PC-3 (cell line): ENCODE data around the gene CAVIN1. TPM values are rescaled to one million over a fixed set of nuclear protein-coding genes. Genes with fewer than 3 reads are reported as not detected.

Experiments
- ATAC-seq: fragments of 200-7000 bp; cut with Tn5 transposase; 2 replicates; pipeline ENCODE4 v1.9.1; 2020; ENCODE audit warnings: mild to moderate bottlenecking, moderate library complexity
- BruUV-seq: library from RNA; stranded (reverse); fragments of 400-500 nt; replicated peaks from 2 replicates; lab custom pipeline; 2021; lab: Mats Ljungman, UMichigan
- CTCF ChIA-PET: fragments of 300-600 bp; sonication (Branson Sonifier 250); formaldehyde crosslinking; loops from one replicate; lab custom pipeline; 2022; ENCODE audit warnings: antibody characterized with exemption; lab: Charles Lee
- POLR2A ChIA-PET: fragments of 300-600 bp; sonication (Branson Sonifier 250); formaldehyde crosslinking; loops from one replicate; lab custom pipeline; 2022; ENCODE audit warnings: antibody characterized with exemption; ENCODE audit not compliant: unreplicated experiment; lab: Charles Lee
- DNase-seq: peaks from one replicate; pipeline ENCODE4 v3.0.0-alpha.2; 2015
- H2AFZ ChIP-seq: fragments of 300-600 bp; sonication (generic); 2 replicates; pipeline ENCODE4 v1.6.0; 2016; ENCODE audit warnings: antibody characterized with exemption, low read length
- H3F3A ChIP-seq: fragments of 300-600 bp; sonication (generic); one replicate; pipeline ENCODE4 v1.6.0; 2017; ENCODE audit warnings: antibody characterized with exemption, low read length, control low read depth, mild to moderate bottlenecking; ENCODE audit not compliant: unreplicated experiment
- H3K27ac ChIP-seq: fragments of 300-600 bp; sonication (generic); 2 replicates; pipeline ENCODE4 v1.5.1; 2016; ENCODE audit warnings: mild to moderate bottlenecking, low read length
- H3K27me3 ChIP-seq: fragments of 300-600 bp; sonication (generic); 2 replicates; pipeline ENCODE4 v1.6.1; 2016; ENCODE audit warnings: low read length, mixed read lengths
- H3K36me3 ChIP-seq: fragments of 300-600 bp; sonication (generic); 2 replicates; pipeline ENCODE4 v1.6.1; 2016; ENCODE audit warnings: low read depth, mixed run types, low read length, mixed read lengths
- H3K4me1 ChIP-seq: fragments of 300-600 bp; sonication (generic); 2 replicates; pipeline ENCODE4 v1.5.1; 2016; ENCODE audit warnings: low read length; ENCODE audit not compliant: insufficient read depth
- H3K4me2 ChIP-seq: fragments of 300-600 bp; sonication (generic); 2 replicates; pipeline ENCODE4 v1.6.0; 2016; ENCODE audit warnings: low read length
- H3K4me3 ChIP-seq: fragments of 300-600 bp; sonication (generic); 2 replicates; pipeline ENCODE4 v1.5.1; 2016; ENCODE audit warnings: mild to moderate bottlenecking, low read length, mixed read lengths
- H3K79me2 ChIP-seq: fragments of 300-600 bp; sonication (generic); 2 replicates; pipeline ENCODE4 v1.6.1; 2017; ENCODE audit warnings: low read length, mixed read lengths
- H3K9ac ChIP-seq: fragments of 300-600 bp; sonication (generic); 2 replicates; pipeline ENCODE4 v1.6.0; 2016; ENCODE audit warnings: mild to moderate bottlenecking, low read length
- H3K9me2 ChIP-seq: fragments of 300-600 bp; sonication (generic); replicated peaks from 2 replicates; pipeline ENCODE4 v1.6.1; 2016; ENCODE audit warnings: mixed run types, low read length, mixed read lengths
- H3K9me3 ChIP-seq: fragments of 300-600 bp; sonication (generic); 2 replicates; pipeline ENCODE4 v1.6.1; 2016; ENCODE audit warnings: low read length, mixed read lengths
- H4K20me1 ChIP-seq: fragments of 300-600 bp; sonication (generic); 2 replicates; pipeline ENCODE4 v1.6.1; 2016; ENCODE audit warnings: low read length, mixed read lengths
- EZH2 ChIP-seq: fragments of 300-600 bp; sonication (generic); IDR thresholded peaks from one replicate; pipeline ENCODE4 v1.6.1; 2017; ENCODE audit warnings: antibody characterized with exemption, mild to moderate bottlenecking, low read length; ENCODE audit not compliant: unreplicated experiment
- EZH2phosphoT487 ChIP-seq: fragments of 300-600 bp; sonication (generic); IDR thresholded peaks from 2 replicates; pipeline ENCODE4 v1.6.1; 2018; ENCODE audit warnings: mild to moderate bottlenecking, antibody characterized with exemption, low read length, borderline replicate concordance
- intact Hi-C: fragments of 100-400 bp; cut with micrococcal nuclease; formaldehyde crosslinking; loops from 2 replicates; pipeline ENCODE4 v1.9.0; 2023
- total RNA-seq: library from RNA; depleted of rRNA; stranded (reverse); fragments of >200 nt; gene quantifications from 2 replicates; pipeline ENCODE4 v1.2.3, GENCODE V29; 2014
- TF ChIP-seq, protein P1 (sequence below): fragments of 300-600 bp; sonication (generic); conservative IDR thresholded peaks from 2 replicates; pipeline ENCODE4 v1.5.1; 2017; ENCODE audit warnings: antibody characterized with exemption, low read depth, mild to moderate bottlenecking, low read length

Gene CAVIN1
- total RNA-seq, 1 experiment from 2014 or later = not detected

DNA sequence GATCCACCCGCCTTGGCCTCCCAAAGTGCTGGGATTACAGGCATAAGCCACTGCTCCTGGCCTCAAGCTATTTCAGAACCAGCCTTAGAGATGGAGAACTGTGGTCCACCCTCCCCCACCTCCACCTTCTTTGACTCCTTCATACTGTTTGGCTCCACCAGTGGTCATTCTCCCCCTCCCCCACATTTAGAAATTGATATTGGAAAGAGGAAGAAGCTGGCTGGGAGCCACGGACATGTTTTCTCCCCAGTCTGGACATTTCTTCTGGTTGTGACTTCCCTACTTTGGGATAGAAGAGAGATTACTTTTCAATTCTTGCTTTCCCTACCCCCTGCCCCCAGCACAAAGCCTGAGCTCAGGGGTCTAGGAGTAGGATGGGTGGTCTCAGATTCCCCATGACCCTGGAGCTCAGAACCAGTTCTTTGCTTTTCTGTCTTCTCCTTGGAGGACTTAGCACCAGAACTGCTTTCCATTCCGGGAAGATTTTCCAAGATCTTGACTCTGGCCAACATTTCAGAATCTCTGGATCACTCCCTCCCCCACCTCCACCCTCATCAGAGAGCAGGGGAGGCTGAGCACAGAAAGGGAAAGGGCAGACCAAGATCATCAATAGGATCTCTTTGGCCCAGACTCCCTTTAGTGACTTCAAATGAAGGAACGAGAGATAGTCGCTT lies 16.3 kb downstream of the CAVIN1 start:
- ATAC-seq = no peak
- no peak overlapping the region for H3K27ac ChIP-seq
- no peaks in the 10 kb centered on the region for H3K9me3 ChIP-seq
- BruUV-seq = no TSS peak
- no peaks in the 10 kb centered on the region for H3K79me2 ChIP-seq
- no peak overlapping the region for H3K4me2 ChIP-seq
- intact Hi-C loops = no loop called here
- no peaks in the 10 kb centered on the region for H3F3A ChIP-seq
- TF ChIP-seq EZH2phosphoT487 = no peak
- TF ChIP-seq, protein P1, sequence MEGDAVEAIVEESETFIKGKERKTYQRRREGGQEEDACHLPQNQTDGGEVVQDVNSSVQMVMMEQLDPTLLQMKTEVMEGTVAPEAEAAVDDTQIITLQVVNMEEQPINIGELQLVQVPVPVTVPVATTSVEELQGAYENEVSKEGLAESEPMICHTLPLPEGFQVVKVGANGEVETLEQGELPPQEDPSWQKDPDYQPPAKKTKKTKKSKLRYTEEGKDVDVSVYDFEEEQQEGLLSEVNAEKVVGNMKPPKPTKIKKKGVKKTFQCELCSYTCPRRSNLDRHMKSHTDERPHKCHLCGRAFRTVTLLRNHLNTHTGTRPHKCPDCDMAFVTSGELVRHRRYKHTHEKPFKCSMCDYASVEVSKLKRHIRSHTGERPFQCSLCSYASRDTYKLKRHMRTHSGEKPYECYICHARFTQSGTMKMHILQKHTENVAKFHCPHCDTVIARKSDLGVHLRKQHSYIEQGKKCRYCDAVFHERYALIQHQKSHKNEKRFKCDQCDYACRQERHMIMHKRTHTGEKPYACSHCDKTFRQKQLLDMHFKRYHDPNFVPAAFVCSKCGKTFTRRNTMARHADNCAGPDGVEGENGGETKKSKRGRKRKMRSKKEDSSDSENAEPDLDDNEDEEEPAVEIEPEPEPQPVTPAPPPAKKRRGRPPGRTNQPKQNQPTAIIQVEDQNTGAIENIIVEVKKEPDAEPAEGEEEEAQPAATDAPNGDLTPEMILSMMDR = no peak
- no peak for TF ChIP-seq EZH2
- CTCF ChIA-PET = no interaction called here
- H2AFZ ChIP-seq = no peak overlapping the region
- DNase-seq = no peak
- H3K27me3 ChIP-seq = no peaks in the 10 kb centered on the region
- no peaks in the 10 kb centered on the region for H4K20me1 ChIP-seq
- POLR2A ChIA-PET = no interaction called here
- H3K9ac ChIP-seq = no peak overlapping the region
- no peak overlapping the region for H3K4me3 ChIP-seq
- H3K4me1 ChIP-seq = no peaks in the 10 kb centered on the region
- H3K36me3 ChIP-seq = no peaks in the 10 kb centered on the region
- H3K9me2 ChIP-seq = no peaks in the 10 kb centered on the region

DNA sequence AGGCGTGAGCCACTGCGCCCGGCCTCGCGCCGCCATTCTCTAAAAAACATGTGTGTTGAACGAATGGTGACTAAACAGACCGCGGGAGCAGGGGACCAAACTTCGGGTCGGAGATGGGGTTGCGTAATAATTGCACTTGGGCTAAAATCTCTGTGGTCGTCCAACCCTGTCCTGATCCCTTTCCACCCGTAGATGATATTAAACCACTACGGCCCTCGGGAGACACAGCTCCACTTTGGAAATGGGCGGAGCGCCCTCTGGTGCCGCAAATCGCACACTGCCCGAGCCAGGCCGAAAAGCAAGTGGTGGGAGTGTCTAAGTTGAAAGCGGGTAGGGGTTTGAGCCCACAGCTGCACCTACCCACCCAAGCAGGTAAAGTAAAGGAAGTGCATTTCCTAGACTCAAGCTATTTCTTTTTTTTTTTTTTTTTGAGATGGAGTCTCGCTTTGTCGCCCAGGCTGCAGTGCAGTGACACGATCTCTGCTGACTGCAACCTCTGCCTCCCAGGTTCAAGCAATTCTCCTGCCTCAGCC lies 17.0 kb downstream of the CAVIN1 start:
- intact Hi-C loops = no loop called here
- Histone ChIP-seq H3K27me3 (no peaks in the 10 kb centered on the region), H4K20me1 (no peaks in the 10 kb centered on the region), H3K9me2 (no peaks in the 10 kb centered on the region), H3K79me2 (no peaks in the 10 kb centered on the region), H3K4me2 (no peak overlapping the region), H3F3A (no peaks in the 10 kb centered on the region), H3K36me3 (no peaks in the 10 kb centered on the region), H2AFZ (no peak overlapping the region), H3K4me3 (no peak overlapping the region), H3K9me3 (no peaks in the 10 kb centered on the region), H3K9ac (no peak overlapping the region), H3K27ac (no peak overlapping the region), H3K4me1 (no peaks in the 10 kb centered on the region)
- no peak for ATAC-seq
- BruUV-seq = no TSS peak
- TF ChIP-seq, protein P1 = no peak
- TF ChIP-seq EZH2phosphoT487 (no peak), EZH2 (no peak)
- no peak for DNase-seq
- POLR2A ChIA-PET = no interaction called here
- CTCF ChIA-PET = no interaction called here

DNA sequence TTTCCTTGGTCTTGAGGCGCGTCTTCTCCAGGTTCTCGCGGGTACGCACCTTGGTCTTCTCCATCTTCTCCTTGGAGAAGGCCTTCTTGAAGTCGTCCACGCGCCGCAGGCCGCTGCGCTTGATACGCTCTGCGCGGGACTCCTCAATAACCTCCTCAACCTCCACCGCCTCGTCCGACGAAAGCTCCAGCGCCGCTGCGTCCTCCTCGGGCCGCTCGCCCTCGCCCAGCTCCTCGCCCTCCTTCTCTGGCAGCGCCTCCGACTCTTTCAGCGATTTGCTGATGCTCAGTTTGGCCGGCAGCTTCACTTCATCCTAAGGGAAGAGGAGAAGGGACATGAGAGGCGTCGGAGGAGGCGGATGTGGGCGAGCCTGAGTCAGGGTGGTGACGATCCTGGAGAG lies 18.0 kb downstream of the CAVIN1 start:
- Histone ChIP-seq H2AFZ (no peak overlapping the region), H3K4me1 (no peaks in the 10 kb centered on the region), H3K4me3 (no peak overlapping the region), H3K27ac (no peak overlapping the region), H3K9me3 (no peaks in the 10 kb centered on the region), H3K9me2 (no peaks in the 10 kb centered on the region), H3F3A (no peaks in the 10 kb centered on the region), H3K36me3 (no peaks in the 10 kb centered on the region), H3K27me3 (no peaks in the 10 kb centered on the region), H3K9ac (no peak overlapping the region), H3K4me2 (no peak overlapping the region), H3K79me2 (no peaks in the 10 kb centered on the region), H4K20me1 (no peaks in the 10 kb centered on the region)
- DNase-seq = no peak
- TF ChIP-seq, protein P1 = no peak
- no peak for TF ChIP-seq EZH2phosphoT487
- no peak for TF ChIP-seq EZH2
- intact Hi-C loops = no loop called here
- BruUV-seq = no TSS peak
- no peak for ATAC-seq
- ChIA-PET POLR2A (no interaction called here), CTCF (no interaction called here)
